ENCODE data around the gene SH3GL2. TPM values are rescaled to one million over a fixed set of nuclear protein-coding genes. Genes with fewer than 3 reads are reported as not detected.

Gene SH3GL2
- total RNA-seq, 5 donors from 2014 or later (not counting 1 experiment from before 2014, with no cell fraction given): not detected

- Histone ChIP-seq H3K4me3 (ENCODE audit: control insufficient read depth in 1 of 2, extremely low read depth in 1 of 2, low read length in 1 of 2) (no peak overlapping the region), H3K9me3 (no peaks in the 10 kb centered on the region), H3K27me3 (replicated peaks in 1 of 2; ENCODE audit: control insufficient read depth in 2 of 2, extremely low read depth in 1 of 2, insufficient read depth in 2 of 2, low read length in 1 of 2) (no peaks in the 10 kb centered on the region), H3K4me1 (ENCODE audit: control insufficient read depth in 1 of 2, extremely low read depth in 1 of 2, insufficient read depth in 2 of 2, low read length in 2 of 2) (no peaks in the 10 kb centered on the region), H3K27ac (ENCODE audit: low read length) (no peak overlapping the region), H3K36me3 (ENCODE audit: control insufficient read depth in 2 of 2, extremely low read depth in 1 of 2, insufficient read depth in 1 of 2, low read length in 1 of 2) (no peaks in the 10 kb centered on the region)
- DNase-seq: no peak
- H3K27me3 Mint-ChIP-seq: no peaks in the 10 kb centered on the region
- peaks cover 0 to 8% (median 2%) of the 10 kb centered on the region in 3 donors for H3K9me3 Mint-ChIP-seq
- no peak overlapping the region for H3K27ac Mint-ChIP-seq
- ChIA-PET POLR2A (no interaction called here), CTCF (no interaction called here)
- ATAC-seq (replicated peaks in 1 of 4): no peak
- H3K36me3 Mint-ChIP-seq: no peaks in the 10 kb centered on the region
- H3K4me1 Mint-ChIP-seq: no peaks in the 10 kb centered on the region
- no peak overlapping the region for H3K4me3 Mint-ChIP-seq
Observed at GRCh38 chr9:17829064-17829463, 250.2 kb downstream of the SH3GL2 start.

GRCh38 chr9:17829812-17830385, 251.0 kb downstream of the SH3GL2 start:
- no peaks in the 10 kb centered on the region for H3K4me1 Mint-ChIP-seq
- CTCF ChIA-PET: no interaction called here
- Histone ChIP-seq H3K36me3 (ENCODE audit: control insufficient read depth in 2 of 2, extremely low read depth in 1 of 2, insufficient read depth in 1 of 2, low read length in 1 of 2) (no peaks in the 10 kb centered on the region), H3K4me1 (ENCODE audit: control insufficient read depth in 1 of 2, extremely low read depth in 1 of 2, insufficient read depth in 2 of 2, low read length in 2 of 2) (no peaks in the 10 kb centered on the region), H3K27me3 (replicated peaks in 1 of 2; ENCODE audit: control insufficient read depth in 2 of 2, extremely low read depth in 1 of 2, insufficient read depth in 2 of 2, low read length in 1 of 2) (no peaks in the 10 kb centered on the region), H3K4me3 (ENCODE audit: control insufficient read depth in 1 of 2, extremely low read depth in 1 of 2, low read length in 1 of 2) (no peak overlapping the region), H3K9me3 (no peaks in the 10 kb centered on the region), H3K27ac (ENCODE audit: low read length) (no peak overlapping the region)
- H3K36me3 Mint-ChIP-seq: no peaks in the 10 kb centered on the region
- no peak overlapping the region for H3K4me3 Mint-ChIP-seq
- 77% methylated on average over 4 of the region's 4 CpGs for WGBS (ENCODE audit: insufficient coverage)
- POLR2A ChIA-PET: no interaction called here
- no peak for ATAC-seq (replicated peaks in 1 of 4)
- H3K27ac Mint-ChIP-seq: no peak overlapping the region
- DNase-seq: no peak
- H3K9me3 Mint-ChIP-seq: peaks cover under 1 to 9% (median 5%) of the 10 kb centered on the region in 3 donors
- no peaks in the 10 kb centered on the region for H3K27me3 Mint-ChIP-seq

DNA sequence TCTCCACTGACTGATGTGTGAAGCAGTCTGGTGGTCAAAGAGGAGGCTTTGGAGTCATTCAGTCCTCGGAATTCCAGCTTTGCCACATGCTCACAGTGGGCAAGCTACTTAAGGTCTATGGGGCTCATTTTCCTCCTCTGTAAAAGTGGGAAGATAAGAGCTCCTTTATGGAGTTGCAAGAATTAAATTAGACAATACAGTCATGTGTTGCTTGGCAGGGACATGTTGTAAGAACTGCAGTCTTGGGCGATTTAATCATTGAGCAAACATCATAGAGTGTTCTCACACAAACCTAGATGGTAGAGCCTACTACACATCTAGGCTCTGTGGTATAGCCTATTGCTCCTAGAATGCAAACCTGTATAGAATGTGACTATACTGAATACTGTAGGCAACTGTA, 253.9 kb downstream of the SH3GL2 start:
- no peaks in the 10 kb centered on the region for H3K36me3 Mint-ChIP-seq
- no CpG with 5 or more reads among the region's 2 CpGs for WGBS (ENCODE audit: insufficient coverage)
- CTCF ChIA-PET: interaction anchor here in 1 of 2 donors (0.6 kb wide), 1 partner anchor 11 kb away, joined by 3 read pairs; no protein-coding TSS in a partner anchor

GRCh38 chr9:17833846-17834245, 255.0 kb downstream of the SH3GL2 start:
- no peaks in the 10 kb centered on the region for H3K36me3 Mint-ChIP-seq
- no peak for ATAC-seq (replicated peaks in 1 of 4)
- H3K27ac Mint-ChIP-seq: no peak overlapping the region
- peaks cover 3 to 9% (median 6%) of the 10 kb centered on the region in 3 donors for H3K9me3 Mint-ChIP-seq
- no peaks in the 10 kb centered on the region for H3K4me1 ChIP-seq (ENCODE audit: control insufficient read depth in 1 of 2, extremely low read depth in 1 of 2, insufficient read depth in 2 of 2, low read length in 2 of 2)
- H3K4me1 Mint-ChIP-seq: no peaks in the 10 kb centered on the region
- H3K27me3 ChIP-seq (replicated peaks in 1 of 2; ENCODE audit: control insufficient read depth in 2 of 2, extremely low read depth in 1 of 2, insufficient read depth in 2 of 2, low read length in 1 of 2): no peaks in the 10 kb centered on the region
- CTCF ChIA-PET: interaction anchor here in 1 of 2 donors (0.7 kb wide), 1 partner anchor 22 kb away, joined by 3 read pairs; no protein-coding TSS in a partner anchor
- no peaks in the 10 kb centered on the region for H3K27me3 Mint-ChIP-seq
- H3K36me3 ChIP-seq (ENCODE audit: control insufficient read depth in 2 of 2, extremely low read depth in 1 of 2, insufficient read depth in 1 of 2, low read length in 1 of 2): no peaks in the 10 kb centered on the region
- no peak overlapping the region for H3K4me3 ChIP-seq (ENCODE audit: control insufficient read depth in 1 of 2, extremely low read depth in 1 of 2, low read length in 1 of 2)
- DNase-seq: no peak
- POLR2A ChIA-PET: no interaction called here
- no peak overlapping the region for H3K4me3 Mint-ChIP-seq
- 100% methylated on average over 1 of the region's 7 CpGs for WGBS (ENCODE audit: insufficient coverage)
- no peak overlapping the region for H3K27ac ChIP-seq (ENCODE audit: low read length)
- H3K9me3 ChIP-seq: no peaks in the 10 kb centered on the region

More for the DNA sequence above, 253.9 kb downstream of the SH3GL2 start:
- H3K9me3 Mint-ChIP-seq: peaks cover 5 to 9% (median 6%) of the 10 kb centered on the region in 3 donors
- no peaks in the 10 kb centered on the region for H3K27me3 Mint-ChIP-seq
- no peak overlapping the region for H3K4me3 ChIP-seq (ENCODE audit: control insufficient read depth in 1 of 2, extremely low read depth in 1 of 2, low read length in 1 of 2)
- no peak overlapping the region for H3K4me3 Mint-ChIP-seq
- no peaks in the 10 kb centered on the region for H3K36me3 ChIP-seq (ENCODE audit: control insufficient read depth in 2 of 2, extremely low read depth in 1 of 2, insufficient read depth in 1 of 2, low read length in 1 of 2)
- H3K27ac Mint-ChIP-seq: no peak overlapping the region
- POLR2A ChIA-PET: interaction anchor here in 1 of 2 donors (0.6 kb wide), 2 partner anchors 86 to 113 kb away, joined by 3 to 8 read pairs; no protein-coding TSS in a partner anchor
- no peak for ATAC-seq (replicated peaks in 1 of 4)
- no peaks in the 10 kb centered on the region for H3K9me3 ChIP-seq
- H3K4me1 ChIP-seq (ENCODE audit: control insufficient read depth in 1 of 2, extremely low read depth in 1 of 2, insufficient read depth in 2 of 2, low read length in 2 of 2): no peaks in the 10 kb centered on the region
- H3K27me3 ChIP-seq (replicated peaks in 1 of 2; ENCODE audit: control insufficient read depth in 2 of 2, extremely low read depth in 1 of 2, insufficient read depth in 2 of 2, low read length in 1 of 2): no peaks in the 10 kb centered on the region
- no peak for DNase-seq
- H3K4me1 Mint-ChIP-seq: no peaks in the 10 kb centered on the region
- H3K27ac ChIP-seq (ENCODE audit: low read length): no peak overlapping the region

- H3K27ac Mint-ChIP-seq: no peak overlapping the region
- no peaks in the 10 kb centered on the region for H3K27me3 Mint-ChIP-seq
- Histone ChIP-seq H3K27ac (ENCODE audit: low read length) (no peak overlapping the region), H3K4me3 (ENCODE audit: control insufficient read depth in 1 of 2, extremely low read depth in 1 of 2, low read length in 1 of 2) (no peak overlapping the region), H3K27me3 (replicated peaks in 1 of 2; ENCODE audit: control insufficient read depth in 2 of 2, extremely low read depth in 1 of 2, insufficient read depth in 2 of 2, low read length in 1 of 2) (peaks cover 0 to 3% of the 10 kb centered on the region in 2 experiments), H3K36me3 (ENCODE audit: control insufficient read depth in 2 of 2, extremely low read depth in 1 of 2, insufficient read depth in 1 of 2, low read length in 1 of 2) (no peaks in the 10 kb centered on the region), H3K4me1 (ENCODE audit: control insufficient read depth in 1 of 2, extremely low read depth in 1 of 2, insufficient read depth in 2 of 2, low read length in 2 of 2) (no peaks in the 10 kb centered on the region), H3K9me3 (no peaks in the 10 kb centered on the region)
- ATAC-seq (replicated peaks in 1 of 4) (no peak), DNase-seq (no peak)
- no peaks in the 10 kb centered on the region for H3K36me3 Mint-ChIP-seq
- peaks cover 3 to 6% (median 4%) of the 10 kb centered on the region in 3 donors for H3K9me3 Mint-ChIP-seq
- H3K4me1 Mint-ChIP-seq: no peaks in the 10 kb centered on the region
- POLR2A ChIA-PET: no interaction called here
- CTCF ChIA-PET: no interaction called here
- H3K4me3 Mint-ChIP-seq: no peak overlapping the region
- WGBS (ENCODE audit: insufficient coverage): no CpG with 5 or more reads among the region's 4 CpGs
Observed at GRCh38 chr9:17837965-17838364, 259.1 kb downstream of the SH3GL2 start.

DNA sequence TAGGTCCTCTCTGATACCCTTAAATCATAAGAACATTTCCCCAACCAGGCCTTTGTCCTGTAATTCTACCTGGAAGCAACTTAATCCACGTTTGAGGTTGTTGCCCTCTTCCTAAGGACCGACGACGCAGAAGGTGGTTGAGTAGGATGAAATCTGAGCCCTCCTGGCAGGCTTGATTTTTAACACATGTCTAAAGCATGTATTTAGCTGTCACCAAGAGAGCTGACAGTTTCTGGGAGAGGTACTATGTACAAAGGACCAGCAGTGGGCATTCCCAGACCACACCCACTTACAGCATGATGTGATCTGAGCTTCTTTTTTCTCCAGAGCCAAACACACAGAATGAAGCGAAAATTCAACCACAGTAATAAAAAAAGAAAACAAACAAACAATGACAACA, 260.9 kb downstream of the SH3GL2 start:
- no peaks in the 10 kb centered on the region for H3K36me3 ChIP-seq (ENCODE audit: control insufficient read depth in 2 of 2, extremely low read depth in 1 of 2, insufficient read depth in 1 of 2, low read length in 1 of 2)
- no CpG with 5 or more reads among the region's 5 CpGs for WGBS (ENCODE audit: insufficient coverage)
- H3K27me3 ChIP-seq (replicated peaks in 1 of 2; ENCODE audit: control insufficient read depth in 2 of 2, extremely low read depth in 1 of 2, insufficient read depth in 2 of 2, low read length in 1 of 2): peaks cover 0 to 3% of the 10 kb centered on the region in 2 experiments
- no peak overlapping the region for H3K27ac ChIP-seq (ENCODE audit: low read length)
- no peak overlapping the region for H3K4me3 ChIP-seq (ENCODE audit: control insufficient read depth in 1 of 2, extremely low read depth in 1 of 2, low read length in 1 of 2)
- DNase-seq (no peak), ATAC-seq (replicated peaks in 1 of 4) (no peak)
- Mint-ChIP-seq H3K27ac (no peak overlapping the region), H3K4me3 (no peak overlapping the region), H3K4me1 (no peaks in the 10 kb centered on the region), H3K9me3 (peaks cover 4 to 18% (median 11%) of the 10 kb centered on the region in 3 donors), H3K27me3 (no peaks in the 10 kb centered on the region), H3K36me3 (no peaks in the 10 kb centered on the region)
- ChIA-PET CTCF (no interaction called here), POLR2A (no interaction called here)
- H3K9me3 ChIP-seq: no peaks in the 10 kb centered on the region
- no peaks in the 10 kb centered on the region for H3K4me1 ChIP-seq (ENCODE audit: control insufficient read depth in 1 of 2, extremely low read depth in 1 of 2, insufficient read depth in 2 of 2, low read length in 2 of 2)

Data from T-cell (primary cell).